ENCODE measurements around the gene SLC35F4. TPM values are rescaled to one million over a fixed set of nuclear protein-coding genes. Genes with fewer than 3 reads are reported as not detected.

Gene SLC35F4
- total RNA-seq, 1 experiment from 2014 or later: not detected

- no peak overlapping the region for H3K27ac ChIP-seq (ENCODE audit: insufficient read length, low read depth, low read length)
- H3T11ph ChIP-seq (ENCODE audit: low read length): no peak overlapping the region
- no peaks in the 10 kb centered on the region for H3K79me1 ChIP-seq (ENCODE audit: insufficient read depth, low read depth, low read length, poor library complexity, severe bottlenecking)
- H2AFZ ChIP-seq (ENCODE audit: low read length): no peak overlapping the region
- no peak overlapping the region for H3K56ac ChIP-seq (ENCODE audit: insufficient read length, low read depth, low read length)
- no peak overlapping the region for H2BK5ac ChIP-seq (ENCODE audit: insufficient read length, low read length)
- no peaks in the 10 kb centered on the region for H3K79me2 ChIP-seq (ENCODE audit: insufficient read depth, low read length)
- H3K14ac ChIP-seq (ENCODE audit: insufficient read depth, low read length): no peak overlapping the region
- no peak overlapping the region for H4K91ac ChIP-seq (ENCODE audit: insufficient read length, low read depth, low read length)
- H3K23me2 ChIP-seq (ENCODE audit: insufficient read length, low read depth, low read length, poor library complexity, severe bottlenecking): no peaks in the 10 kb centered on the region
- Mint-ChIP-seq H3K4me3 (no peak overlapping the region), H3K4me1 (no peaks in the 10 kb centered on the region), H3K9me3 (no peaks in the 10 kb centered on the region), H3K36me3 (ENCODE audit: insufficient read depth in 1 of 3, low read depth in 3 of 3) (no peaks in the 10 kb centered on the region), H3K27me3 (ENCODE audit: low read depth) (peaks cover 1% of the 10 kb centered on the region), H3K27ac (no peak overlapping the region)
- no peak overlapping the region for H2AK5ac ChIP-seq (ENCODE audit: insufficient read length, low read length)
- H4K20me1 ChIP-seq (ENCODE audit: control insufficient read depth, insufficient read depth, insufficient read length): no peaks in the 10 kb centered on the region
- TF ChIP-seq, protein P1, sequence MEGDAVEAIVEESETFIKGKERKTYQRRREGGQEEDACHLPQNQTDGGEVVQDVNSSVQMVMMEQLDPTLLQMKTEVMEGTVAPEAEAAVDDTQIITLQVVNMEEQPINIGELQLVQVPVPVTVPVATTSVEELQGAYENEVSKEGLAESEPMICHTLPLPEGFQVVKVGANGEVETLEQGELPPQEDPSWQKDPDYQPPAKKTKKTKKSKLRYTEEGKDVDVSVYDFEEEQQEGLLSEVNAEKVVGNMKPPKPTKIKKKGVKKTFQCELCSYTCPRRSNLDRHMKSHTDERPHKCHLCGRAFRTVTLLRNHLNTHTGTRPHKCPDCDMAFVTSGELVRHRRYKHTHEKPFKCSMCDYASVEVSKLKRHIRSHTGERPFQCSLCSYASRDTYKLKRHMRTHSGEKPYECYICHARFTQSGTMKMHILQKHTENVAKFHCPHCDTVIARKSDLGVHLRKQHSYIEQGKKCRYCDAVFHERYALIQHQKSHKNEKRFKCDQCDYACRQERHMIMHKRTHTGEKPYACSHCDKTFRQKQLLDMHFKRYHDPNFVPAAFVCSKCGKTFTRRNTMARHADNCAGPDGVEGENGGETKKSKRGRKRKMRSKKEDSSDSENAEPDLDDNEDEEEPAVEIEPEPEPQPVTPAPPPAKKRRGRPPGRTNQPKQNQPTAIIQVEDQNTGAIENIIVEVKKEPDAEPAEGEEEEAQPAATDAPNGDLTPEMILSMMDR (conservative IDR thresholded peaks at IDR 0.05): no peak
- H3K9ac ChIP-seq (ENCODE audit: extremely low read depth, insufficient read length, low read length): no peak overlapping the region
- DNase-seq: no peak
- no peaks in the 10 kb centered on the region; the same call in 1 of the 2 replicates for H3K4me1 ChIP-seq (ENCODE audit: insufficient read depth, low read length)
- no peak overlapping the region for H3K4ac ChIP-seq (ENCODE audit: low read depth, low read length)
- no peak overlapping the region for H2BK15ac ChIP-seq (ENCODE audit: low read depth, low read length)
- no peaks in the 10 kb centered on the region for H3K9me3 ChIP-seq (ENCODE audit: control insufficient read depth, low read depth, low read length)
- no peak overlapping the region for H2BK120ac ChIP-seq (ENCODE audit: low read depth, low read length, poor library complexity, severe bottlenecking)
- H3K27me3 ChIP-seq (ENCODE audit: insufficient read depth, low read length): no peaks in the 10 kb centered on the region
- no CpG with 5 or more reads among the region's 6 CpGs for WGBS (ENCODE audit: extremely low coverage, insufficient read length, low lambda C conversion rate)
- no peak overlapping the region for H2BK20ac ChIP-seq (ENCODE audit: low read depth, low read length, poor library complexity, severe bottlenecking)
- no peak overlapping the region for H3K4me2 ChIP-seq (ENCODE audit: insufficient read depth, insufficient read length, low read length)
- H3K23ac ChIP-seq (ENCODE audit: insufficient read length, low read depth, low read length): no peak overlapping the region
- no peak overlapping the region for H4K5ac ChIP-seq (ENCODE audit: insufficient read length, low read depth, low read length)
- H4K8ac ChIP-seq (replicated peaks; ENCODE audit: insufficient read length, low read depth, low read length): no peak overlapping the region
- no peak overlapping the region for H3K18ac ChIP-seq (ENCODE audit: insufficient read length, low read depth, low read length)
- no peak overlapping the region for H2BK12ac ChIP-seq (ENCODE audit: insufficient read length, low read depth, low read length)
These were observed 256.5 kb downstream of the SLC35F4 start for GRCh38 chr14:57609192-57610075.
